Glomerular visceral epithelial cell (primary cell): Measurements from ENCODE around the gene CCDC201.

Experiments used
- DNase-seq: peaks from one replicate; pipeline ENCODE4 v3.0.0-alpha.2; 2016; ENCODE audit errors: extremely low spot score

The CCDC201 gene

GRCh38 chr7:45873035-45873354 is at the start of gene CCDC201:
CCDC201 (minus strand) TSS chr7:45873082; CDS start chr7:45873007, 75 bp downstream.
- DNase-seq: no peak

- peak; percentile 83 for DNase-seq
Measured at GRCh38 chr7:45921699-45922519, 49.0 kb upstream of the CCDC201 start.

GRCh38 chr7:45921381-45921698 is 48.5 kb upstream of the CCDC201 start:
- no peak for DNase-seq

- DNase-seq: peak; percentile 72
Measured at GRCh38 chr7:45920502-45921380, 47.9 kb upstream of the CCDC201 start, which contains the start of gene IGFBP3. IGFBP3 (minus strand) TSS chr7:45921272; CDS start chr7:45921140, 132 bp downstream.

- DNase-seq: no peak
Measured at GRCh38 chr7:45919993-45920459, 47.1 kb upstream of the CCDC201 start.

GRCh38 chr7:45919231-45919784 is 46.4 kb upstream of the CCDC201 start:
- peak; percentile 13 for DNase-seq

- no peak for DNase-seq
Measured at GRCh38 chr7:45918556-45918955, 45.7 kb upstream of the CCDC201 start.

- peak; percentile 83 for DNase-seq
Measured at GRCh38 chr7:45917658-45918057, 44.8 kb upstream of the CCDC201 start.

GRCh38 chr7:45917064-45917463 is 44.2 kb upstream of the CCDC201 start:
- no peak for DNase-seq

- no peak for DNase-seq
Measured at GRCh38 chr7:45915606-45916005, 42.7 kb upstream of the CCDC201 start.

GRCh38 chr7:45914911-45915310 is 42.0 kb upstream of the CCDC201 start:
- DNase-seq: no peak

GRCh38 chr7:45912972-45913371 is 40.1 kb upstream of the CCDC201 start:
- no peak for DNase-seq

GRCh38 chr7:45911311-45911710 is 38.4 kb upstream of the CCDC201 start:
- DNase-seq: no peak

- no peak for DNase-seq
Measured at GRCh38 chr7:45910855-45911254, 38.0 kb upstream of the CCDC201 start.

GRCh38 chr7:45909561-45909960 is 36.7 kb upstream of the CCDC201 start:
- DNase-seq: no peak

GRCh38 chr7:45902820-45903219 is 29.9 kb upstream of the CCDC201 start:
- DNase-seq: no peak

GRCh38 chr7:45901566-45901965 is 28.7 kb upstream of the CCDC201 start:
- no peak for DNase-seq

GRCh38 chr7:45898222-45898621 is 25.3 kb upstream of the CCDC201 start:
- no peak for DNase-seq

- peak; percentile 66 for DNase-seq
Measured at GRCh38 chr7:45897042-45897690, 24.3 kb upstream of the CCDC201 start.

GRCh38 chr7:45894665-45895062 is 21.8 kb upstream of the CCDC201 start:
- DNase-seq: no peak

GRCh38 chr7:45893996-45894664 is 21.2 kb upstream of the CCDC201 start:
- no peak for DNase-seq
